HUES6 (cell line): ENCODE measurements around the gene PHC3.

Experiments
- H3K27ac ChIP-seq: 2 replicates; pipeline ENCODE4 v1.7.0; 2013; ENCODE audit warnings: low read depth, mild to moderate bottlenecking, low read length, inconsistent platforms
- H3K27me3 ChIP-seq: 2 replicates; pipeline ENCODE4 v1.6.1; 2013; ENCODE audit warnings: low read length; ENCODE audit not compliant: control insufficient read depth, insufficient read depth
- H3K36me3 ChIP-seq: 2 replicates; pipeline ENCODE4 v1.6.1; 2013; ENCODE audit warnings: low read length; ENCODE audit not compliant: control insufficient read depth, insufficient read depth
- H3K4me1 ChIP-seq: 2 replicates; pipeline ENCODE4 v1.6.1; 2013; ENCODE audit warnings: low read length; ENCODE audit not compliant: control insufficient read depth, insufficient read depth
- H3K4me3 ChIP-seq: 2 replicates; pipeline ENCODE4 v1.5.1; 2013; ENCODE audit warnings: low read depth, low read length
- H3K9ac ChIP-seq: one replicate; pipeline ENCODE4 v1.6.1; 2013; ENCODE audit warnings: mild to moderate bottlenecking, low read length
- H3K9me3 ChIP-seq: 2 replicates; pipeline ENCODE4 v1.6.1; 2013; ENCODE audit warnings: low read depth, low read length; ENCODE audit not compliant: control insufficient read depth, insufficient read depth

PHC3 gene

DNA sequence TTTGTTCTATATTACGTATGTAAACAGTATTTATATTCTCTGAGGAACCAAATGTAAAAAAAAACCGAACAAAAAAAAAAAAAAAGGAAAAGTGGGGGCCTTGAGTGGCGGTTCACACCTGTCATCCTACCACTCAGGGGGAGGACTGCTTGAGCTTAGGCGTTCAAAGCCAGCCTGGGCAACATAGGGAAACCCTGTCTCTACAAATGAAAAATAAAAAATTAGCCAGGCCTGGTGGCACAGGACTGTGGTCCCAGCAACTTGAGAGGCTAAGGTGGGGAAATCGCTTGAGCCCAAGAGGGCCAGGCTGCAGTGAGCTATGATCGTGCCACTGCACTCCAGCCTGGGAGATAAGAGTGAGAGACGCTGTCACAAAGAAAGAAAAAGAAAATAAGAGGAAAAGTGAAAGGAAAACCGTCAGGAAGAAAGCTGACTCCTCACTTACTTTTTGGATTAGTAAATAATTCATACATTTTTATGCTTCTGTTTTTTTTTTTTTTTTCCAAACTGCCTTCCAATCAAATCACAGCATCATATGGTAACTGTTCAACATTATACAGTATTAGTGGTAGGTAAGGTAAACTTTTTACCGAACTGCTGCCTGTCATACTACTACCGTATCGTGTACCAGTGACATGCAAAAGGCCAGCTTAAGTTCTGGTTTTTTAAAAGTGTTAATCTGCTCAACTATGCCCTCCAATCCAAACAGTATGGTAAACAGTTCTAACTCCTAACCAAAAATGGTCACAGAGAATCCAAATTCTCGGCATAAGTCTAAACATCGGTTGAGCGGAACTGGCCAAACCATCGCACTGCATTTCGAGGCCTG is 1.2 kb downstream of the PHC3 start:
- no peaks in the 10 kb centered on the region for H3K27me3 ChIP-seq
- no peak overlapping the region; the same call in 1 of the 2 replicates for H3K27ac ChIP-seq
- H3K9me3 ChIP-seq: no peaks in the 10 kb centered on the region
- H3K4me3 ChIP-seq: peak overlapping the region; percentile 82
- peak overlapping the region; percentile 87 for H3K9ac ChIP-seq
- peaks cover 31% of the 10 kb centered on the region for H3K36me3 ChIP-seq
- H3K4me1 ChIP-seq: peaks cover 10% of the 10 kb centered on the region

DNA sequence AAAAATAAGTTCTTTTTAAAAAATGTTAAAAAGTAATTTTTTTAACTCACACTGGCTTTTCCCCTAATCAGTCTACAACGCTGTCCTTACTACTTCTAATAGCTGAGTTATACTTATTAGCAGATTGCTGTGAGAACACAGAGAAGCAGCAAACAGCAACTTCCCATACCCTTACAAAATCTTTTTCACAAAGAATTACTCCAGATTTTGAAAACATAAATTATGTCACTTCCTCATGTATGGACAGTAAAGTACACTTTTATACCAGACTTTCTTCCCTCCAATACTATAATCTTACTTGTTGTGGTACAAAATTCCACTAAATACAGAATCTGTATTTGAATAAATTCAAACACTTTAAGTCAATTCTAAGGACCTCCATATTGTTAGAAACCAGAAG is 2.1 kb downstream of the PHC3 start:
- H3K27me3 ChIP-seq: no peaks in the 10 kb centered on the region
- no peaks in the 10 kb centered on the region for H3K9me3 ChIP-seq
- peak overlapping the region; percentile 32; the same call in 1 of the 2 replicates for H3K4me3 ChIP-seq
- no peak overlapping the region for H3K9ac ChIP-seq
- no peak overlapping the region for H3K27ac ChIP-seq
- peaks cover 39% of the 10 kb centered on the region for H3K36me3 ChIP-seq
- peaks cover 10% of the 10 kb centered on the region for H3K4me1 ChIP-seq

DNA sequence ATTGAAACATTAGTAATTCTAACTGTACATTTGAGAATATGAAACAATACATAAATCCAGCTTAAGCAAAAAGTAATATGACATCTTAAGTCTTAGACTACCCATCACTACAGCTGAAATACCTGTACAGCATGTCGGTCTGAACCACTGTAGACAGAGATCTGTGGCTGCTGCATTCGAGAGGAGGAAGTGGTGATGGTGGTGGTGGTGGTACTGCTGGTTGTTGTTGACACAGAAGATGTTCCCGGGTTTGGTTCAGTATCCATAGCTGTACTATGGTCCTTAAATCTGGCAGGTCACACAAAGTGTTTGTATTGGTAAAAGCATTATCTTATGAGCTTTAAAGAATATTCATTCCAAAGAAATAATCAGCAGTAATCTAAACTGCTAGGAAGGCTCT is 2.9 kb downstream of the PHC3 start:
- H3K27ac ChIP-seq: no peak overlapping the region
- H3K4me3 ChIP-seq: no peak overlapping the region
- H3K4me1 ChIP-seq: peaks cover 10% of the 10 kb centered on the region
- H3K36me3 ChIP-seq: peaks cover 45% of the 10 kb centered on the region
- no peaks in the 10 kb centered on the region for H3K9me3 ChIP-seq
- H3K9ac ChIP-seq: no peak overlapping the region
- no peaks in the 10 kb centered on the region for H3K27me3 ChIP-seq

DNA sequence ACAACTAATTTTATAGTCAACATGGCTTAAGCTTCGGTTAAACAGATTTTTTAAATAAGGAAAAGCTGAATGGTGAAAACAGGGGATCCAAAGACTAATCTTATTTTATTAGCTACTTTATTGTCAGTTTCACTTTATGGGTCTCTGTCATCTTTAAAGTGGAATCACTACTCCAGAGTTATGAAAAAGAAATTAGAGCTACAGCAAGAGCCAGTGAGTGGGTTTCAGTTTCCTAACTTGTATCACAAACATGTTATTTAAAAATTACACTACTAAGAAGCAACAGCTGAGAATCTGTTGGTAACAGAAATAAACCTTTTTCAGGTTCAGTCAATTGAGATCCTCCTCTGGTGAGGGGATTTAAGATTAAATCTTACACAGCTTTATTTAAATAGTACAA is 10.0 kb downstream of the PHC3 start:
- H3K36me3 ChIP-seq: peaks cover 84% of the 10 kb centered on the region
- no peak overlapping the region for H3K27ac ChIP-seq
- no peaks in the 10 kb centered on the region for H3K9me3 ChIP-seq
- no peak overlapping the region for H3K4me3 ChIP-seq
- H3K27me3 ChIP-seq: no peaks in the 10 kb centered on the region
- H3K4me1 ChIP-seq: no peaks in the 10 kb centered on the region
- no peak overlapping the region for H3K9ac ChIP-seq

DNA sequence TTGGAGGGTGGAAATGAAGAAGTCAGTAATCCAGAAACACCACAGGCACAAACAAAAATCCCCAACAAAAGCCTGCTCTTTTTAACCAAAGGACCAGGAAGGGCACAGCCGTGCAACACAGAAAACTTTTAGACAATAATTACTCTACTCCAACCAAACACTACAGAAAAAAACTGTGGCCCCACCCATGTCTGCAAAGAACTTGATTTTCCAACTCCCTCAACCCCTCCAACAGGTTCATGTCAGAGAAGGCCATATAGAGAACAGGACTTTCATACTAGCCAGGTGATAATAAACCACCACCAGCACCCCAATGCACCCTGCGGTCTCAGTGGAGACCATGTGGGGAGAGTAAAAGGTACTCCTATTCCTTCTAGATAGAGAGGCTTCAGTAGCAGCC is 16.8 kb downstream of the PHC3 start:
- Histone ChIP-seq H3K36me3 (peaks cover 66% of the 10 kb centered on the region), H3K27me3 (no peaks in the 10 kb centered on the region), H3K4me1 (no peaks in the 10 kb centered on the region), H3K9me3 (peaks cover 8% of the 10 kb centered on the region), H3K4me3 (no peak overlapping the region), H3K27ac (no peak overlapping the region), H3K9ac (no peak overlapping the region)

DNA sequence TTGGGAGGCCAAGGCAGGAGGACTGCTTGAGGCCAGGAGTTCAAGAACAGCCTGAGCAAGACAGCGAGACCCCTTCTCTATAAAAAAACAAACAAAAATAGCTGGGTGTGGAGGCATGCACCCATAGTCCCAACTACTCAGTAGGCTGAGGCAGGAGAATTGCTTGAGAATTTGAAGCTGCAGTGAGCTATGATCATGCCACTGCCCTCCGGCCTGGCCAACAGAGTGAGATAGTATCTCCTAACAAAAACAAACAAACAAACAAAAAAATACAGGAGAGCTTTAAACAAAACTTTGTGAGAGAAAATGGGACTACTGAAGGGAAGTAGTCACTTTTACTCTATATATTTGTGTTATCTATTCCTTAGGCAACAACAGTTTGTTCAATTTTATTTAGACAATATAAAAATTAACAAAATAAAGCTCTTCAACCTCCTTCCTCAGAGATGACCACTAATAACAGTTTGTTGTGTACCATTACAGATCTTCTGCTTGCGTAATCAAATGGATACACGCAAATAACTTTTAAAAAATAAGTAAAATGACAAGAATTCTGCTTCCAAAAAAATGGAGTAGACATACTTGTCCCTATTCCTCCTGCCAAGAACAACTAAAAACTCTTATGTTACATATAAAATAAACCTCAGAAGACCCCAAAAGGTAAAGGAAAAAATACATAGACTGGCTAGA is 17.4 kb downstream of the PHC3 start:
- H3K4me1 ChIP-seq: no peaks in the 10 kb centered on the region
- H3K36me3 ChIP-seq: peaks cover 60% of the 10 kb centered on the region
- no peaks in the 10 kb centered on the region for H3K27me3 ChIP-seq
- no peak overlapping the region for H3K4me3 ChIP-seq
- no peak overlapping the region for H3K27ac ChIP-seq
- H3K9me3 ChIP-seq: peaks cover 8% of the 10 kb centered on the region
- H3K9ac ChIP-seq: no peak overlapping the region

DNA sequence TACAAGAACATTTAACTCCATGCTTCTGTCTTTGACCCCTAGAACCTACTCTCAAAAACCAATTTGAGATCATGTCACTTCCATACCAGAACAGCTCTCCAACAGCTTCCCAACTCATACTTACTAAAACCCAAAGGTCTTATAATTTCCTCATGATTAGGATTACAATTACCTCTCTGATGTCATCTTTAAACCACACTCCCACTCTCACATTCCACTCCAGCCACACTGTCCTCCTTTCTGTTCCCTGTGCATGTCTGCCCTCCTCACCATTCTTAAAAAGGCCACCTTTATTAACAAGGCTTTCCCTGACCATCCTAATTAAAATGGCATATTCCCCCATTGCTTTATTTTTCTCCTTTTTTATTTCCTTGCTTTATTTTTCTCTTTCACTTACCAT is 18.9 kb downstream of the PHC3 start:
- Histone ChIP-seq H3K4me1 (no peaks in the 10 kb centered on the region), H3K9me3 (peaks cover 8% of the 10 kb centered on the region), H3K36me3 (peaks cover 48% of the 10 kb centered on the region), H3K9ac (no peak overlapping the region), H3K4me3 (no peak overlapping the region), H3K27ac (no peak overlapping the region), H3K27me3 (no peaks in the 10 kb centered on the region)

DNA sequence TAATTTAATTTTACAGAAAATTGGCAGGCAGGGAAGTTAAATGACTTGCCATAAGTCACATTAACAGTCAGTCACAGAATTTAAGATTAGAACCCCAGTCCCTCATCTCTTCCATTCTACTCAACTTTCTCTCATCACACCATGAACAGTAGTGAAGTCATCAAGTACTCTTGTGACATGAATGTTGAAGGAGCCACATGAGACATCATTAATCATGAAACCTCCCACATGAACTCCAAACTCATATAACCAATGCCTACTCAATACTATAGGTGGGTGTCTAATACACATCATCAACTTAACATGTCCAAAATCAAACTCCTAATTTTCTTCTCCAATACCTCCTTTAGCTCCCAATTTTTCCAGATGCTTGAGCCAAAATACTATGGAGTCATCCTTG is 19.5 kb downstream of the PHC3 start:
- no peaks in the 10 kb centered on the region for H3K4me1 ChIP-seq
- H3K27me3 ChIP-seq: no peaks in the 10 kb centered on the region
- H3K4me3 ChIP-seq: no peak overlapping the region

DNA sequence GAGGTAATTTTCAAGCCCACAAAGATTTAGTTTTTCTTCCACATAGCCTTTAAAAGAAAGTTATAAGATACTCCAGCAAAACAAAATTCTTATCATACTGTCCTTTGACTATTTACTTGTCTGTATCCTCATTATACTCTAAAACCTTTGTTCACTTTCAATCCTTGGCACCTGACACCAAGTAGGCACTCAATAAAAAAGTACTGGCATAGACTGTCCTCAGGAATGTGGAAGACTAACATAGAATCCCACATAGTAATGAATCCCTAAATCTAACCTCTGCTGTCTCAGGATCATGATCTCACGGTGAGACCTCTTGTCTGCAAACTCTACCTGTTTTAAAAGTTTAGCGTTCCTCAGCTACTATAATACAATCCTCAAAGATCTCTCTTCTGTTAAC is 21.6 kb downstream of the PHC3 start:
- Histone ChIP-seq H3K27me3 (no peaks in the 10 kb centered on the region), H3K4me1 (no peaks in the 10 kb centered on the region), H3K9me3 (peaks cover 8% of the 10 kb centered on the region), H3K27ac (no peak overlapping the region), H3K4me3 (no peak overlapping the region), H3K36me3 (peaks cover 35% of the 10 kb centered on the region), H3K9ac (no peak overlapping the region)

More for the DNA sequence above, 19.5 kb downstream of the PHC3 start:
- no peak overlapping the region for H3K27ac ChIP-seq
- H3K36me3 ChIP-seq: peaks cover 46% of the 10 kb centered on the region
- H3K9me3 ChIP-seq: peaks cover 8% of the 10 kb centered on the region
- H3K9ac ChIP-seq: no peak overlapping the region

DNA sequence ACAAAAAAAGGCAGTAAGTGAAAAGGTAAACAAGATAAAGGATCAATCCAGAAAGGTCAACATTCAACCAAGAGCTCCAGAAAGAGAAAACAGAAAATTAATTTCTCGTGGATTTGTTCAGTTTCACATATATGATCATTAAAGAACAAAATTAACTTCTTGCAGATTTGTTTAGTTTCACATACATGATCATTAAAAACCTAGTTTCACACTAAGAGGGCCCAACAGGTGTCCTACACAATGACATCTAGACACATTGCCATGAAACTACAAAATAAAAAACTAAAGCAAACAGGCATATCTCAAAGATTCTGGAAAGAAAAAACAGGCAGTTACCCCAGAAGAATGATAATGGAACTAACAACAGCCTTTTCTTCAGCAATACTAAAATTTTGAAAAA is 22.1 kb downstream of the PHC3 start:
- no peak overlapping the region for H3K9ac ChIP-seq
- peaks cover 34% of the 10 kb centered on the region for H3K36me3 ChIP-seq
- H3K27ac ChIP-seq: no peak overlapping the region

DNA sequence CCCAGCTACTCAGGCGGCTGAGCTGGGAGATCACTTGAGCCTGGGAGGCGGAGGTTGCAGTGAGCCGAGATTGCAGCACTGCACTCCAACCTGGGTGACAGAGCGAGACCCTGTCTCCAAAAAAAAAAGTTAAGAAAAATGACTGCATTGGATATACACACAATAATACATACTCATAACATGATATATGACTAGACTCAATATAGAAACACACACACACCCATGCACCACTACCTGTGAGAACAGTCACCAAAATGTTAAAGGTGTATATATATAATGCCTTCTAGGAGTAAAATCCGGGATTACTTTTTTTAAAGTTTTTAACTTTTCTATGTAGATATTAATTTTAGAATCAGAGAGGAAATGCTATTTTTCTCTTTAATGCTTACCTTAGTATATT is 25.9 kb downstream of the PHC3 start:
- Histone ChIP-seq H3K27me3 (no peaks in the 10 kb centered on the region), H3K36me3 (peaks cover 8% of the 10 kb centered on the region), H3K4me3 (no peak overlapping the region), H3K9me3 (no peaks in the 10 kb centered on the region; the same call in 1 of the 2 replicates), H3K27ac (no peak overlapping the region), H3K4me1 (no peaks in the 10 kb centered on the region; the same call in 1 of the 2 replicates), H3K9ac (no peak overlapping the region)

More for the DNA sequence above, 22.1 kb downstream of the PHC3 start:
- H3K9me3 ChIP-seq: peaks cover 8% of the 10 kb centered on the region
- H3K4me3 ChIP-seq: no peak overlapping the region
- no peaks in the 10 kb centered on the region for H3K4me1 ChIP-seq
- no peaks in the 10 kb centered on the region for H3K27me3 ChIP-seq
